ENCODE measurements around the gene ANKFY1.

GRCh38 chr17:4172356-4172755 is 91.4 kb downstream of the ANKFY1 start:
- TF ChIP-seq YY1 (IDR thresholded peaks at IDR 0.05; ENCODE audit: insufficient read depth, insufficient read length) (no peak), ZNF274 (IDR thresholded peaks at IDR 0.05; ENCODE audit: low read depth, low read length) (no peak), SUZ12 (IDR thresholded peaks at IDR 0.05; ENCODE audit: extremely low read depth, insufficient read depth, insufficient read length) (no peak)
